ENCODE measurements around the gene SURF2. TPM values are rescaled to one million over a fixed set of nuclear protein-coding genes. Genes with fewer than 3 reads are reported as not detected.

SURF2 gene
- total and polyA plus RNA-seq, 2 experiments from 2014 or later: 39.9 to 104 TPM

DNA sequence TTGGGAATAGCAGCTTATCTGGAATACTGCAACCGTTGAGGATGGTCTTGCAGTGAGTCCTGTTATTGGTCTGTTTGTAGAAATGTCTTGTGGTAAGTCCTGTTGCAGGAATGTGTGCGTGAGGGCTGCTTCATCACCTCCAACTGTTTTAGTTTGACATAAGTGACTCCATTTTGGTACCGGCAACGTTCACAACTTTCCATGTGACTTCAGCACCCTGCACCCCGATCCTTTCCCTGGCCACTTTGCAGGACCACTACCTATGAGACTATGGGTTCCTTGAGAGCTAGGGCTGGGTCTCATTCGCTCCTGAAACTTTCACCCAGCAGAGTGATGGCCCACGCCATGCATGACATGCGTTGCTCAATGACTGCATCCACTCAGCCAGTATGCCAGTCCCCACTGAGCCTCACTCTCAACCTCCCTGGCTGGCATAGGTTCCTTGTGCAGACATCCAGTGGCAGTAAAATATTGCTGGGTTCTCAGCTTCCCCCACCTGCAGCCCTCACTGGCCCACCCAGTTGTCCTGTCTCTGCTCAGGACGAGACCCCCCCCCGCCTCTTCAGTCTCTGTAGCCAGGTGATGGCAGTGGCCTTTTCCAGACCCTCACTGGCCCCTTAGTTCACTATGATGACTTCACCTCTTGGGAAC lies 28.4 kb upstream of the SURF2 start (continued):
- TF ChIP-seq ZNF462 (CRISPR knock-in tag; IDR thresholded peaks at IDR 0.05): no peak
- TF ChIP-seq, protein P1, sequence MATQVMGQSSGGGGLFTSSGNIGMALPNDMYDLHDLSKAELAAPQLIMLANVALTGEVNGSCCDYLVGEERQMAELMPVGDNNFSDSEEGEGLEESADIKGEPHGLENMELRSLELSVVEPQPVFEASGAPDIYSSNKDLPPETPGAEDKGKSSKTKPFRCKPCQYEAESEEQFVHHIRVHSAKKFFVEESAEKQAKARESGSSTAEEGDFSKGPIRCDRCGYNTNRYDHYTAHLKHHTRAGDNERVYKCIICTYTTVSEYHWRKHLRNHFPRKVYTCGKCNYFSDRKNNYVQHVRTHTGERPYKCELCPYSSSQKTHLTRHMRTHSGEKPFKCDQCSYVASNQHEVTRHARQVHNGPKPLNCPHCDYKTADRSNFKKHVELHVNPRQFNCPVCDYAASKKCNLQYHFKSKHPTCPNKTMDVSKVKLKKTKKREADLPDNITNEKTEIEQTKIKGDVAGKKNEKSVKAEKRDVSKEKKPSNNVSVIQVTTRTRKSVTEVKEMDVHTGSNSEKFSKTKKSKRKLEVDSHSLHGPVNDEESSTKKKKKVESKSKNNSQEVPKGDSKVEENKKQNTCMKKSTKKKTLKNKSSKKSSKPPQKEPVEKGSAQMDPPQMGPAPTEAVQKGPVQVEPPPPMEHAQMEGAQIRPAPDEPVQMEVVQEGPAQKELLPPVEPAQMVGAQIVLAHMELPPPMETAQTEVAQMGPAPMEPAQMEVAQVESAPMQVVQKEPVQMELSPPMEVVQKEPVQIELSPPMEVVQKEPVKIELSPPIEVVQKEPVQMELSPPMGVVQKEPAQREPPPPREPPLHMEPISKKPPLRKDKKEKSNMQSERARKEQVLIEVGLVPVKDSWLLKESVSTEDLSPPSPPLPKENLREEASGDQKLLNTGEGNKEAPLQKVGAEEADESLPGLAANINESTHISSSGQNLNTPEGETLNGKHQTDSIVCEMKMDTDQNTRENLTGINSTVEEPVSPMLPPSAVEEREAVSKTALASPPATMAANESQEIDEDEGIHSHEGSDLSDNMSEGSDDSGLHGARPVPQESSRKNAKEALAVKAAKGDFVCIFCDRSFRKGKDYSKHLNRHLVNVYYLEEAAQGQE (IDR thresholded peaks at IDR 0.05; ENCODE audit: unreplicated experiment): no peak
- TF ChIP-seq STAT1 (IDR thresholded peaks at IDR 0.05; ENCODE audit: unreplicated experiment): no peak
